HFFc6 (cell line): Measurements from ENCODE around the gene GRIP1. TPM values are rescaled to one million over a fixed set of nuclear protein-coding genes. Genes with fewer than 3 reads are reported as not detected.

Experiments
- DNase-seq: peaks from one replicate; pipeline ENCODE4 v3.0.0-alpha.2; 2018
- H3K27ac Mint-ChIP-seq: 2 replicates; pipeline ENCODE4 v1.8.0; 2020; ENCODE audit warnings: mild to moderate bottlenecking, mixed read lengths
- H3K27me3 Mint-ChIP-seq: 2 replicates; pipeline ENCODE4 v1.8.0; 2021; ENCODE audit warnings: mild to moderate bottlenecking, moderate library complexity, mixed read lengths; ENCODE audit not compliant: insufficient read depth
- H3K36me3 Mint-ChIP-seq: 2 replicates; pipeline ENCODE4 v1.8.0; 2021; ENCODE audit warnings: low read depth, mixed read lengths
- H3K4me1 Mint-ChIP-seq: 2 replicates; pipeline ENCODE4 v1.8.0; 2020; ENCODE audit warnings: low read depth, mixed read lengths
- H3K4me3 Mint-ChIP-seq: 2 replicates; pipeline ENCODE4 v1.8.0; 2020; ENCODE audit warnings: mild to moderate bottlenecking, moderate library complexity, mixed read lengths
- H3K9me3 Mint-ChIP-seq: 2 replicates; pipeline ENCODE4 v1.8.0; 2020; ENCODE audit warnings: mild to moderate bottlenecking, mixed read lengths
- CTCF ChIP-seq: fragments of 200-600 bp; sonication (generic); IDR thresholded peaks from 2 replicates; pipeline ENCODE4 v1.5.0; 2021; ENCODE audit warnings: antibody characterized with exemption, mild to moderate bottlenecking
- total RNA-seq, 6 experiments: library from RNA; stranded (reverse); fragmentation: NEBNext Ultra II Directional; extraction: Animal tissue kit (Norgen Biotek cat#: 25700); gene quantifications; 2 replicates in 1 of 6; 3 replicates in 5 of 6; pipeline ENCODE4 v1.2.3, GENCODE V29; 2021

Gene GRIP1
- total RNA-seq, 6 experiments from 2014 or later: 0.31 to 0.60 TPM; not detected in 4

DNA sequence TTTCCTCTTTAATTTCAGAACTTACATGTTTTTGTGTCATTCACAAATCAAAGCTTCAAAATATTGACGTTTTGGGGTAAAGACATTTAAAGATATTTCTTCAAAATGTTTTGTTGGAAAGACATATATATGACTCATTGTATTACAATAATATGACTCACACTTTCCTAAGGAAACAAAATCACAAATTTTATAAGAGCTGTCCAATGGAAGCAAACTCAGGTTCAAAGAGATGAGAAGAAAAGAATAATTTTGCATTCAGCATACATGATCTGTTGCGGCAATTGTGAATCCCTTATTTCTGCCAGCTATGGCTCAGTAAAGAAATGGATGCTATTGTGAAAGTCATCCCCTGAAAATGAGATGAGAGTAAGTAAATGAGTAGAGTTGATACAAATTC, 82.7 kb downstream of the GRIP1 start:
- Mint-ChIP-seq H3K9me3 (no peaks in the 10 kb centered on the region), H3K27me3 (no peaks in the 10 kb centered on the region; the same call in 1 of the 2 replicates), H3K27ac (no peak overlapping the region), H3K4me1 (no peaks in the 10 kb centered on the region), H3K36me3 (no peaks in the 10 kb centered on the region), H3K4me3 (no peak overlapping the region)
- no peak for DNase-seq
- no peak for TF ChIP-seq CTCF

- Mint-ChIP-seq H3K9me3 (no peaks in the 10 kb centered on the region), H3K4me3 (no peak overlapping the region), H3K27me3 (no peaks in the 10 kb centered on the region; the same call in 1 of the 2 replicates), H3K4me1 (no peaks in the 10 kb centered on the region), H3K36me3 (no peaks in the 10 kb centered on the region), H3K27ac (no peak overlapping the region)
- TF ChIP-seq CTCF: no peak
- DNase-seq: no peak
Measured at GRCh38 chr12:66594688-66595087, 84.2 kb downstream of the GRIP1 start.

DNA sequence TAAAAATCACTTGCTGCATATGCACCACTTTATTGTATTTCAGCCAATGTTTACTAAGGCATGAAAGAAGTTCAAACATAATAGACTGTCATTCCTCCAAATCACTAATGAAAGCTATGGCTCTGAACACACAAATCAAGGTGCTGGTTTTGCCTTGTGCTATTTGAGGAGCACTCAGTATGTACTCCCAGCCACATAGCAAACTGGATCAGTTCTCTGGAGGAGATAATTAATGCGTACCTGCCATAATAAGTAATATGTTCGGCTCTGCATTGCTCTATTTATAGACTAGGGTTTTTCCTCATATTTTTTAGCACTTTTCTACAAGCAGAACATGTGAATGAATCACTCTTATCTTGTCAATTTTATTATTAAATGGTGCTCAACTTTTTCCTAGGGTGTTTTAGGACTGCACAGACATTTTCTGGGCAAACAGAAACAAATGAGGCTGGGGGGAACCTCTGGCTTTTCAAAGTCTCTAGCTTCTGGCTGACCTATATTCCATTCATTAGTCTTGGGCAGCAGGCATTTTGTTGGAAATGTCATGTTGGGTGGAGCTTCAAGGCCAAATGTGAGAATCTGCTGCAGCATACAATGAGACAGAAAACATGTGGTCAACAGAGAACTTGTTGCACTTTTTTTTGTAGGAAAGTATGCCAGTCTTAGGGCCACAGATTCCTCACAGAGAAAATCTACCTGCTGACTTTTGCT, 88.4 kb downstream of the GRIP1 start:
- DNase-seq: no peak

DNA sequence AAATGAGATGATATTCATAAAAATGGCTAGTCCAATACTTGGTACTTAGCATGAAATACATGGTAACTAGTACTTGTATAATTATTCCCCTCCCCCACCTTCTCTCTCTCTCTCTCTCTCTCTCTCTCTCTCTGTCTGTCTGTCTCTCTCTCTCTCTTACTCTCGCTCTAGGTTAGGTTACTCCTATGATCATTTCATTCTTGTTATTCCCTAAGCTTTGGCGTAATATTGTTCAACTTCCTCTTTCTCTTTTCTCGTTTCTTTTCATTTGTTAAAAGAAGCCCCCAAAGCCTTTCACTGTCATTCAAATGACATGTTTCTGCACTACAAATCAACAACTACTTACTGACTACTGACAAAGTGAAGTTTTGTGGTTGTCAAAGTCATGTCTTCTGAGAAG, 89.8 kb downstream of the GRIP1 start:
- H3K27ac Mint-ChIP-seq: no peak overlapping the region
- no peak for TF ChIP-seq CTCF
- DNase-seq: no peak
- H3K4me3 Mint-ChIP-seq: no peak overlapping the region
- no peaks in the 10 kb centered on the region; the same call in 1 of the 2 replicates for H3K9me3 Mint-ChIP-seq
- H3K36me3 Mint-ChIP-seq: no peaks in the 10 kb centered on the region
- no peaks in the 10 kb centered on the region; the same call in 1 of the 2 replicates for H3K27me3 Mint-ChIP-seq
- H3K4me1 Mint-ChIP-seq: no peaks in the 10 kb centered on the region

More for the DNA sequence above, 88.4 kb downstream of the GRIP1 start:
- Mint-ChIP-seq H3K9me3 (no peaks in the 10 kb centered on the region; the same call in 1 of the 2 replicates), H3K36me3 (no peaks in the 10 kb centered on the region), H3K27me3 (no peaks in the 10 kb centered on the region; the same call in 1 of the 2 replicates), H3K27ac (no peak overlapping the region), H3K4me1 (no peaks in the 10 kb centered on the region), H3K4me3 (no peak overlapping the region)
- TF ChIP-seq CTCF: no peak

DNA sequence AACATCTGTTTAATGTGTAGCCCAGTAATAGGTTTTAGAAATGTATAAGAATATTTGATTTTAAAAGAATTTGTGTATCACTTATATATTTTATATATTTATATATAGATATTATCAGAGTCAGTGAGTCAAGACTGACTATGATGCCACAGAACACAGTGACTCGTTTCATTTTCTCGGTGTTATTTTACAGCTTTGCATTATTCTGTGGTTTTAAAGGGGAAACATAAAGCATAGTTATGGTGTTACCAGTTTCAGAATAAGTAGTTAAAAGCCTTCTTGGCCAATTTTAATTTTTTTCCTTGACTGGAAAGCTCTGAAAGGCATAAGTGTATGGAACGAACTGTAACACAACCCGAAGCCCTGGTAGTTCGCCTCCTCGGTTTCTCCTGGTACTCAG, 91.0 kb downstream of the GRIP1 start:
- no peak for DNase-seq
- Mint-ChIP-seq H3K9me3 (no peaks in the 10 kb centered on the region; the same call in 1 of the 2 replicates), H3K4me1 (no peaks in the 10 kb centered on the region), H3K27me3 (no peaks in the 10 kb centered on the region; the same call in 1 of the 2 replicates), H3K4me3 (no peak overlapping the region), H3K36me3 (no peaks in the 10 kb centered on the region), H3K27ac (no peak overlapping the region)
- TF ChIP-seq CTCF: no peak
